Measurements from ENCODE around the gene CGB7. TPM values are rescaled to one million over a fixed set of nuclear protein-coding genes. Genes with fewer than 3 reads are reported as not detected.

The CGB7 gene
- total and polyA plus RNA-seq, 9 of the 15 experiments (the other 6 are each of a cell fraction or from before 2014, with no cell fraction given): not detected

- TF ChIP-seq MGA (IDR thresholded peaks at IDR 0.05): peak; percentile 78
- TF ChIP-seq ZBTB40 (IDR thresholded peaks at IDR 0.05): peak; percentile 56; the same call in 1 of the 2 replicates
- no peak for TF ChIP-seq ZBTB40 (CRISPR knock-in tag; IDR thresholded peaks at IDR 0.05)
- TF ChIP-seq HMG20B (CRISPR knock-in tag; IDR thresholded peaks at IDR 0.05): no peak
These were observed 26.9 kb upstream of the CGB7 start (continued) for GRCh38 chr19:49084206-49085019.
